HG02943 (cell line): ENCODE measurements around the gene CCDC148.
A peak's percentile ranks its signal among the peaks of the same experiment; 100 is the strongest.

ENCODE experiments used
- ATAC-seq: cut with Tn5 transposase; IDR thresholded peaks from one replicate; pipeline ENCODE4 v1.9.1; 2021; ENCODE audit warnings: mild to moderate bottlenecking, low read depth, moderate library complexity; ENCODE audit not compliant: unreplicated experiment

CCDC148 gene

GRCh38 chr2:158456309-158457066 lies at the start of gene CCDC148, which contains the start of gene PKP4:
CCDC148 (minus strand) TSS chr2:158456753; CDS start chr2:158456439, 314 bp downstream.
PKP4 (plus strand) TSS chr2:158456952; CDS start chr2:158533185, 76,233 bp downstream.
- ATAC-seq, result peak; percentile 90

GRCh38 chr2:158505448-158505934 lies 48.9 kb upstream of the CCDC148 start:
- no peak for ATAC-seq

- ATAC-seq, result no peak
Observed at GRCh38 chr2:158504088-158504487, 47.5 kb upstream of the CCDC148 start.

GRCh38 chr2:158502974-158503373 lies 46.4 kb upstream of the CCDC148 start:
- ATAC-seq, result no peak

- no peak for ATAC-seq
Observed at GRCh38 chr2:158501301-158501700, 44.7 kb upstream of the CCDC148 start.

GRCh38 chr2:158500333-158500732 lies 43.8 kb upstream of the CCDC148 start:
- ATAC-seq, result no peak

GRCh38 chr2:158499383-158499782 lies 42.8 kb upstream of the CCDC148 start:
- ATAC-seq, result no peak

GRCh38 chr2:158498749-158499136 lies 42.2 kb upstream of the CCDC148 start:
- ATAC-seq, result no peak

GRCh38 chr2:158498043-158498748 lies 41.6 kb upstream of the CCDC148 start:
- ATAC-seq, result no peak

- no peak for ATAC-seq
Observed at GRCh38 chr2:158497486-158497885, 40.9 kb upstream of the CCDC148 start.

GRCh38 chr2:158496986-158497385 lies 40.4 kb upstream of the CCDC148 start:
- no peak for ATAC-seq

GRCh38 chr2:158495175-158495574 lies 38.6 kb upstream of the CCDC148 start:
- ATAC-seq, result no peak

- no peak for ATAC-seq
Observed at GRCh38 chr2:158493458-158493857, 36.9 kb upstream of the CCDC148 start.

- ATAC-seq, result no peak
Observed at GRCh38 chr2:158491072-158491471, 34.5 kb upstream of the CCDC148 start.

- ATAC-seq, result no peak
Observed at GRCh38 chr2:158489366-158490112, 33.0 kb upstream of the CCDC148 start.

- no peak for ATAC-seq
Observed at GRCh38 chr2:158488442-158489216, 32.1 kb upstream of the CCDC148 start.

- no peak for ATAC-seq
Observed at GRCh38 chr2:158487419-158487818, 30.9 kb upstream of the CCDC148 start.

- no peak for ATAC-seq
Observed at GRCh38 chr2:158486970-158487325, 30.4 kb upstream of the CCDC148 start.

- ATAC-seq, result no peak
Observed at GRCh38 chr2:158486150-158486969, 29.8 kb upstream of the CCDC148 start.
